ENCODE results near the gene P4HA2. TPM values are rescaled to one million over a fixed set of nuclear protein-coding genes. Genes with fewer than 3 reads are reported as not detected.
A peak's percentile ranks its signal among the peaks of the same experiment; 100 is the strongest.

The P4HA2 gene
- total RNA-seq, 4 donors from 2014 or later = 21.5 to 81.4 (median 51.2) TPM

DNA sequence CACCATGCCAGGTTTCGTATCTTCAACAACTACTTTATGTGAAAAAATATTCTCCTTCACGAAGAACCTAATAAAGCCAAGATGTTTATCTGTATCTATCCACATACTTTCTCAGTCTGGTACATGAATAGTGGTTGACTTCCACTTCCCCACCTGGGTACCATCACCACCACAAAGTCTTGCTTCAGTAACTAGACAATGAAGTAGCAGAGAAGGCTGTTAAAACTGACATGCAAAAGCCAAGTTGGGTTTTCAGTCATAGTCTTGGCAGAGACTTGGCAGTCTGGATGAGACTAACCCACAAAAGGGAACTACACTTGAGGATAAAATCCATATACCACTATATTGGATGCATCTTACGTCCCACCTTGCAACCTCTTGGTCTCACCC lies 5.0 kb downstream of the P4HA2 start:
- Histone ChIP-seq H3K9me3 (no peaks in the 10 kb centered on the region), H3K27me3 (no peaks in the 10 kb centered on the region), H3K4me3 (no peak overlapping the region), H3K4me1 (peaks cover 3 to 33% (median 9%) of the 10 kb centered on the region in 4 donors), H3K27ac (peak overlapping the region in 1 of 4 donors; percentile 68), H3K36me3 (peaks cover 0 to 5% (median 0%) of the 10 kb centered on the region in 3 donors)
- TF ChIP-seq, protein P1, sequence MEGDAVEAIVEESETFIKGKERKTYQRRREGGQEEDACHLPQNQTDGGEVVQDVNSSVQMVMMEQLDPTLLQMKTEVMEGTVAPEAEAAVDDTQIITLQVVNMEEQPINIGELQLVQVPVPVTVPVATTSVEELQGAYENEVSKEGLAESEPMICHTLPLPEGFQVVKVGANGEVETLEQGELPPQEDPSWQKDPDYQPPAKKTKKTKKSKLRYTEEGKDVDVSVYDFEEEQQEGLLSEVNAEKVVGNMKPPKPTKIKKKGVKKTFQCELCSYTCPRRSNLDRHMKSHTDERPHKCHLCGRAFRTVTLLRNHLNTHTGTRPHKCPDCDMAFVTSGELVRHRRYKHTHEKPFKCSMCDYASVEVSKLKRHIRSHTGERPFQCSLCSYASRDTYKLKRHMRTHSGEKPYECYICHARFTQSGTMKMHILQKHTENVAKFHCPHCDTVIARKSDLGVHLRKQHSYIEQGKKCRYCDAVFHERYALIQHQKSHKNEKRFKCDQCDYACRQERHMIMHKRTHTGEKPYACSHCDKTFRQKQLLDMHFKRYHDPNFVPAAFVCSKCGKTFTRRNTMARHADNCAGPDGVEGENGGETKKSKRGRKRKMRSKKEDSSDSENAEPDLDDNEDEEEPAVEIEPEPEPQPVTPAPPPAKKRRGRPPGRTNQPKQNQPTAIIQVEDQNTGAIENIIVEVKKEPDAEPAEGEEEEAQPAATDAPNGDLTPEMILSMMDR (IDR thresholded peaks at IDR 0.05) = no peak
- DNase-seq = peak in 2 of 3 donors; percentile 25 to 50

GRCh38 chr5:132221781-132222648 lies 5.6 kb downstream of the P4HA2 start:
- no peaks in the 10 kb centered on the region for H3K27me3 ChIP-seq
- peak overlapping the region in 1 of 4 donors; percentile 68 for H3K27ac ChIP-seq
- peaks cover 3 to 32% (median 7%) of the 10 kb centered on the region in 4 donors for H3K4me1 ChIP-seq
- no peaks in the 10 kb centered on the region for H3K9me3 ChIP-seq
- no peak for DNase-seq
- H3K36me3 ChIP-seq = peaks cover 0 to 12% (median 0%) of the 10 kb centered on the region in 3 donors
- H3K4me3 ChIP-seq = no peak overlapping the region
- no peak for TF ChIP-seq POLR2A (IDR thresholded peaks at IDR 0.05)
- TF ChIP-seq, protein P1 (IDR thresholded peaks at IDR 0.05) = no peak

DNA sequence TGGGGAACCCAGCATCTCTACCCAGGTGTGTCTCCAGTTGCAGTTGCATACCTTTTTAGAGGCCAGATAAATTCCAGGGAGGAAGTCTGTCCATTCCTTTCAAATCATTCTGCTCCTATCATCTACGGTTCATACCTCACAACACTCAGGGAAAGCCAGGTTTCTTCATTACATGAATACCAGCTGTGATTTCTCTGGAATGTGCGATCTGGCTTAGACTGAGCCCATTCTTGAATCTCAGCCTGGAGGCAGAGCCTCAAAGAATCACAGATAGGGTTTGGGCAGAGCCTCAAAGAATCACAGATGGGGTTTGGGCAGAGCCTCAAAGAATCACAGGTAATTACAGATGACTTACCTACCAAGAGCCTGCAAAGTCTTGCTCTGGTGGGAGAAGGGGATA lies 7.2 kb downstream of the P4HA2 start:
- H3K4me3 ChIP-seq = no peak overlapping the region
- H3K36me3 ChIP-seq = peaks cover 0 to 14% (median 0%) of the 10 kb centered on the region in 3 donors
- H3K27ac ChIP-seq = no peak overlapping the region
- peaks cover 0 to 17% (median 6%) of the 10 kb centered on the region in 4 donors for H3K4me1 ChIP-seq
- DNase-seq = no peak
- no peaks in the 10 kb centered on the region for H3K9me3 ChIP-seq
- no peaks in the 10 kb centered on the region for H3K27me3 ChIP-seq
- TF ChIP-seq, protein P1 (IDR thresholded peaks at IDR 0.05) = no peak
- no peak for TF ChIP-seq POLR2A (IDR thresholded peaks at IDR 0.05)

DNA sequence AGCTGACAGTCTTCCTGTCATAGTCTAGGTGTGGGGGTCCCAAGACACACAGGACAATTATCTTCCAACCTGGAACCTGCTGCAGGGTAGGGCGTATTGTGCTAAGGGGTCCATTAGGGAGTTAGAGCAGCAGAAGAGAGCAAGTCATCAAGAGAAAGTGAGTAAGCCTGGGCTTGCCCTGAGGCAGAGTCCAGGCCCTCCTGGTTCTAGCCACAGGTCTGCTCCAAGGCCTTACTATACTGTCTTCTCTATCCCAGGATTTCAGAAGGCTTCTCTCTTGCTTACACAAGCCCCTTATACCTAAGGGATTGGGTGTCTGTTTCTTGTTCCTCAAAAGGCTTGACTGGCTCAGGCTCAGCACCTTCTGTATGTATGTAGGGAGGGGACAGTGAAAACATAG lies 7.7 kb downstream of the P4HA2 start:
- H3K4me1 ChIP-seq = peaks cover 0 to 12% (median 6%) of the 10 kb centered on the region in 4 donors
- H3K4me3 ChIP-seq = no peak overlapping the region

DNA sequence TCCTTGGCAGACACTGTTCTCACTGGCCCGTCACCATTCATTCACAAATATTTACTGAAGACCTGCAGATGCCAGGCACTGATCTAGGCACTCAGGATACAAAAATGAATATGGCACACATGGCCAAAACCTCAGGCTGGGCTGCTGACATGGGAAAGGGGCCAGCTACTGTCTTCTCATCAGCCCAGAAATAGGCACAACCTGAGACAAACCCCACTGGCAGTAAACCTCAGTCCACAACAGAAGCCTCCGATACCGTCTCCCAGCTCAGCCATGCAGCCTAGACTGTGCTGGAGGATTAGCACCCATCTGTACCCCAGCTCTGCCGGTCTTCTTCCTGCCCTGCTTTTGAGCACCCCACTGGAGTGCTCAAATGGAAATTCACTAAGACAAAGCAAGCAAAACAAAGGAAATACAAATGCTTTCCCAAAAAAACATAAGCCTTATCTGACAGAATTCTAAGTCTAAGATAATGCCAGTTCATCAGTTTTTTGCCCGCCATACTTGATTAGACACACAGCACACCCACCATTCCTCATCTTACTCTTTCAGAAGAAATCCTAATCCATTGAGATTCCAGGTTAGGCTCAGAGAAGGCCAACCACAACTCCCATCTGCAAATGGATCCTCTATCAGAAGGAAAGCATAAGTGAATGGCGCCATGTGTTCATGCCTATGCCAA lies 8.2 kb downstream of the P4HA2 start:
- Histone ChIP-seq H3K4me3 (no peak overlapping the region), H3K27me3 (no peaks in the 10 kb centered on the region), H3K4me1 (peaks cover 0 to 12% (median 6%) of the 10 kb centered on the region in 4 donors), H3K27ac (no peak overlapping the region), H3K36me3 (peaks cover 0 to 14% (median 0%) of the 10 kb centered on the region in 3 donors), H3K9me3 (no peaks in the 10 kb centered on the region)
- DNase-seq = no peak
- TF ChIP-seq POLR2A (IDR thresholded peaks at IDR 0.05) = no peak
- TF ChIP-seq, protein P1 (IDR thresholded peaks at IDR 0.05) = no peak

More for the DNA sequence above, 7.7 kb downstream of the P4HA2 start:
- no peak for DNase-seq
- no peak for TF ChIP-seq POLR2A (IDR thresholded peaks at IDR 0.05)
- TF ChIP-seq, protein P1 (IDR thresholded peaks at IDR 0.05) = no peak
- Histone ChIP-seq H3K27me3 (no peaks in the 10 kb centered on the region), H3K9me3 (no peaks in the 10 kb centered on the region), H3K36me3 (peaks cover 0 to 14% (median 0%) of the 10 kb centered on the region in 3 donors), H3K27ac (no peak overlapping the region)

Data from Peyer's patch (tissue), 4 donors.